Dermis blood vessel endothelial cell (primary cell): ENCODE results near the gene PUS7. TPM values are rescaled to one million over a fixed set of nuclear protein-coding genes. Genes with fewer than 3 reads are reported as not detected.
"Not testable (repeated sequence)": the region's sequence is repeated elsewhere in the genome, so short reads cannot be mapped to it uniquely, and the experiment has no call there.

ENCODE experiments used
- DNase-seq: peaks from one replicate; pipeline ENCODE4 v3.0.0; 2010
- total RNA-seq: library from RNA; depleted of rRNA; stranded (reverse); fragments of >200 nt; gene quantifications from 2 replicates; pipeline ENCODE4 v1.2.3, GENCODE V29; 2014

PUS7 gene
- total RNA-seq, 1 donor from 2014 or later = 35.1 TPM

- not testable (repeated sequence) for DNase-seq
Observed at GRCh38 chr7:105442214-105442613, 79.9 kb downstream of the PUS7 start.

- peak; percentile 90 for DNase-seq
Observed at GRCh38 chr7:105439174-105439893, 82.7 kb downstream of the PUS7 start.

- DNase-seq = no peak
Observed at GRCh38 chr7:105438847-105439173, 83.3 kb downstream of the PUS7 start.

- no peak for DNase-seq
Observed at GRCh38 chr7:105438254-105438653, 83.8 kb downstream of the PUS7 start.

GRCh38 chr7:105437356-105437755, 84.7 kb downstream of the PUS7 start:
- not testable (repeated sequence) for DNase-seq

GRCh38 chr7:105429746-105430612, 92.1 kb downstream of the PUS7 start:
- DNase-seq = peak; percentile 80

- DNase-seq = no peak
Observed at GRCh38 chr7:105426606-105427146, 95.4 kb downstream of the PUS7 start.

GRCh38 chr7:105423987-105424386, 98.1 kb downstream of the PUS7 start:
- no peak for DNase-seq

GRCh38 chr7:105413887-105414437, 108.1 kb downstream of the PUS7 start:
- DNase-seq = peak; percentile 10

- not testable (repeated sequence) for DNase-seq
Observed at GRCh38 chr7:105410774-105411173, 111.3 kb downstream of the PUS7 start.

GRCh38 chr7:105409775-105410174, 112.3 kb downstream of the PUS7 start:
- DNase-seq = not testable (repeated sequence)

GRCh38 chr7:105408791-105409410, 113.2 kb downstream of the PUS7 start:
- no peak for DNase-seq

Other genes starting within 250 kb of the PUS7 start
- 59.2 and 97.9 TPM in 2 replicates for gene SRPK2, start 133.3 kb downstream of the PUS7 start, total RNA-seq
- gene RINT1, start 9.9 kb upstream of the PUS7 start, total RNA-seq = 11.9 and 18.4 TPM in 2 replicates
- not detected in 2 replicates for gene EFCAB10, start 59.2 kb upstream of the PUS7 start, total RNA-seq